Mammary epithelial cell (primary cell): ENCODE measurements around the gene CCT5.

ENCODE experiments used
- EZH2 ChIP-seq: IDR thresholded peaks from 2 replicates; pipeline ENCODE4 v1.6.1; 2012; ENCODE audit warnings: low read length, inconsistent platforms, borderline replicate concordance
- TF ChIP-seq, protein P1 (sequence below), 2 donors: IDR thresholded peaks in 1 of 2; conservative IDR thresholded peaks in 1 of 2; 2 replicates each; pipeline ENCODE4 v1.5.1; 2011 to 2012; ENCODE audit warnings: inconsistent platforms in 2 of 2, low read length in 2 of 2, mild to moderate bottlenecking in 2 of 2, control low read depth in 1 of 2, low read depth in 1 of 2; ENCODE audit not compliant: insufficient read depth in 1 of 2; ENCODE audit errors: extremely low read depth in 1 of 2

DNA sequence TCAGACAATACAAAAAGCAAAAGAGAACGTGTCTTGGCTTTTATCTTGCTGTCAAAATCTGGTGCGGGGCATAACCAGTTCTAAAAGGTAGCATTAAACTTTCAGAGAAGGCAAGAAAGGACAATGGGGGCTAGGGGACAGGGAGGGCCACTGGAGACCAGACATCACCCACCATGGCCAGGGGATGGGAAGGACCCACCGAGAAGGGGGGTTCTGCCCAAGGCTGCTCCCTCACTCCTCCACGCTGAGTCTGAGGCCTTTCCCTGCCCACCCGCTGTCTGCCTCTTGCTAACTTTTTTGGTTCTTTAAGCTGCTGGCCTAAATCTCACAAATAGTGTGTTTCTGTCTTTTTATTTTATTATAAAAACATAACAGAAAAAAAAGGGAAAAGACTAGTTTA, 34.0 kb upstream of the CCT5 start:
- TF ChIP-seq, protein P1, sequence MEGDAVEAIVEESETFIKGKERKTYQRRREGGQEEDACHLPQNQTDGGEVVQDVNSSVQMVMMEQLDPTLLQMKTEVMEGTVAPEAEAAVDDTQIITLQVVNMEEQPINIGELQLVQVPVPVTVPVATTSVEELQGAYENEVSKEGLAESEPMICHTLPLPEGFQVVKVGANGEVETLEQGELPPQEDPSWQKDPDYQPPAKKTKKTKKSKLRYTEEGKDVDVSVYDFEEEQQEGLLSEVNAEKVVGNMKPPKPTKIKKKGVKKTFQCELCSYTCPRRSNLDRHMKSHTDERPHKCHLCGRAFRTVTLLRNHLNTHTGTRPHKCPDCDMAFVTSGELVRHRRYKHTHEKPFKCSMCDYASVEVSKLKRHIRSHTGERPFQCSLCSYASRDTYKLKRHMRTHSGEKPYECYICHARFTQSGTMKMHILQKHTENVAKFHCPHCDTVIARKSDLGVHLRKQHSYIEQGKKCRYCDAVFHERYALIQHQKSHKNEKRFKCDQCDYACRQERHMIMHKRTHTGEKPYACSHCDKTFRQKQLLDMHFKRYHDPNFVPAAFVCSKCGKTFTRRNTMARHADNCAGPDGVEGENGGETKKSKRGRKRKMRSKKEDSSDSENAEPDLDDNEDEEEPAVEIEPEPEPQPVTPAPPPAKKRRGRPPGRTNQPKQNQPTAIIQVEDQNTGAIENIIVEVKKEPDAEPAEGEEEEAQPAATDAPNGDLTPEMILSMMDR (conservative IDR thresholded peaks at IDR 0.05 in 1 of 2, IDR thresholded peaks at IDR 0.05 in 1 of 2; ENCODE audit: extremely low read depth in 1 of 2, insufficient read depth in 1 of 2, low read depth in 1 of 2, low read length in 2 of 2): no peak
- no peak for TF ChIP-seq EZH2
